Body of pancreas (tissue), 4 donors: Measurements from ENCODE around the gene SFN. TPM values are rescaled to one million over a fixed set of nuclear protein-coding genes. Genes with fewer than 3 reads are reported as not detected.

Experiments
- ATAC-seq: fragments of 150-250 bp; one replicate; pipeline ENCODE4 v1.9.1; 2016
- DNase-seq, 4 donors: peaks; one replicate each; pipeline ENCODE4 v3.0.0-alpha.2; 2019
- H3K27ac ChIP-seq, 4 donors: fragments of 200-600 bp; sonication (generic); 1 replicate in 3 of 4; 2 replicates in 1 of 4; pipeline versions ENCODE4 v1.5.1 to v1.6.1; 2016 to 2019; ENCODE audit warnings: mild to moderate bottlenecking in 1 of 4, mixed read lengths in 1 of 4, moderate library complexity in 1 of 4
- H3K27me3 ChIP-seq, 2 donors: fragments of 200-600 bp; sonication (generic); one replicate each; pipeline ENCODE4 v1.6.0; 2016; ENCODE audit warnings: mild to moderate bottlenecking in 1 of 2
- H3K36me3 ChIP-seq, 2 donors: fragments of 200-600 bp; sonication (generic); replicated peaks in 1 of 2; 2 replicates each; pipeline ENCODE4 v1.5.1; 2016; ENCODE audit warnings: low read depth in 2 of 2; ENCODE audit not compliant: insufficient read depth in 1 of 2
- H3K4me1 ChIP-seq: fragments of 200-600 bp; sonication (generic); one replicate; pipeline ENCODE4 v1.6.0; 2016
- H3K4me3 ChIP-seq, 2 donors: fragments of 200-600 bp; sonication (generic); 1 replicate in 1 of 2; 2 replicates in 1 of 2; pipeline ENCODE4 v1.5.1; 2016 to 2019
- H3K9me3 ChIP-seq, 3 donors: fragments of 200-600 bp; sonication (generic); 1 replicate in 2 of 3; 2 replicates in 1 of 3; pipeline ENCODE4 v1.5.1; 2016
- POLR2A ChIP-seq, 3 donors: fragments of 450-650 bp; IDR thresholded peaks; one replicate each; pipeline ENCODE4 v1.6.1; 2016; ENCODE audit warnings: antibody characterized with exemption in 3 of 3, mild to moderate bottlenecking in 2 of 3
- WGBS, 2 donors: methylation state at CpG; one replicate each; pipeline ENCODE4 v1.1.5; 2017; 5-methylcytosine and 5-hydroxymethylcytosine counted together
- intact Hi-C: fragments of 100-400 bp; cut with DNase I; formaldehyde crosslinking; loops from one replicate; pipeline ENCODE4 v1.15.1; 2023
- small RNA-seq: library from RNA; depleted of rRNA; stranded (forward); fragments of <200 nt; gene quantifications from one replicate; pipeline ENCODE3, GENCODE V24; 2016
- total RNA-seq, 2 donors: library from RNA; depleted of rRNA; stranded (reverse); fragments of >200 nt; gene quantifications; one replicate each; pipeline ENCODE4 v1.1.0, GENCODE V29; 2016
- TF ChIP-seq, protein P1 (sequence below), 7 experiments: fragments of 450-650 bp in 4 of 7; fragments of 200-600 bp in 3 of 7; sonication (generic) in 3 of 7; IDR thresholded peaks; one replicate each; pipeline ENCODE4 v1.5.1; 2016 to 2019; ENCODE audit warnings: antibody characterized with exemption in 7 of 7

The SFN gene
- total RNA-seq, 2 donors from 2014 or later: 0.66 to 1.6 TPM

DNA sequence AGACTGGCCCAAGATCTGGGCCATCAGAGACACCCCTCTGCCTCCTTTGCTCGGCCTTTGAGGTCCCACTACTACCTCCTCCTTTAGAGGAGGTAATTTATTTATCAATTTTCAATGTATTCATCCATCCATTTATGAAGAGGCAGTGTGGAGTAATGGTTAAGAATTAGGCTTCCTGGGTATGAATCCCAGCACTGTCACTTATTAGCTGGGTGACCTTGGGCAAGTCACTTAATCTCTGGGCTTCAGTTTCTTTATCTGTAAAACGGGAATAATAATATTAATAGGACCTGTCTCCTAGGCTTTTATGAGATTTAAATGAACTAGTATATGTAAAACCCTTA lies 49.2 kb downstream of the SFN start:
- H3K4me1 ChIP-seq: peaks cover 74% of the 10 kb centered on the region
- WGBS, 2 donors: 14 to 19% methylated on average over 2 of the region's 2 CpGs
- H3K27me3 ChIP-seq: no peaks in the 10 kb centered on the region
- intact Hi-C loops: no loop called here
- H3K4me3 ChIP-seq: peak overlapping the region; percentile 19 to 39
- TF ChIP-seq, protein P1, sequence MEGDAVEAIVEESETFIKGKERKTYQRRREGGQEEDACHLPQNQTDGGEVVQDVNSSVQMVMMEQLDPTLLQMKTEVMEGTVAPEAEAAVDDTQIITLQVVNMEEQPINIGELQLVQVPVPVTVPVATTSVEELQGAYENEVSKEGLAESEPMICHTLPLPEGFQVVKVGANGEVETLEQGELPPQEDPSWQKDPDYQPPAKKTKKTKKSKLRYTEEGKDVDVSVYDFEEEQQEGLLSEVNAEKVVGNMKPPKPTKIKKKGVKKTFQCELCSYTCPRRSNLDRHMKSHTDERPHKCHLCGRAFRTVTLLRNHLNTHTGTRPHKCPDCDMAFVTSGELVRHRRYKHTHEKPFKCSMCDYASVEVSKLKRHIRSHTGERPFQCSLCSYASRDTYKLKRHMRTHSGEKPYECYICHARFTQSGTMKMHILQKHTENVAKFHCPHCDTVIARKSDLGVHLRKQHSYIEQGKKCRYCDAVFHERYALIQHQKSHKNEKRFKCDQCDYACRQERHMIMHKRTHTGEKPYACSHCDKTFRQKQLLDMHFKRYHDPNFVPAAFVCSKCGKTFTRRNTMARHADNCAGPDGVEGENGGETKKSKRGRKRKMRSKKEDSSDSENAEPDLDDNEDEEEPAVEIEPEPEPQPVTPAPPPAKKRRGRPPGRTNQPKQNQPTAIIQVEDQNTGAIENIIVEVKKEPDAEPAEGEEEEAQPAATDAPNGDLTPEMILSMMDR (IDR thresholded peaks at IDR 0.05): no peak
- no peak for TF ChIP-seq POLR2A (IDR thresholded peaks at IDR 0.05)
- DNase-seq: no peak
- no peaks in the 10 kb centered on the region for H3K9me3 ChIP-seq
- H3K27ac ChIP-seq: peak overlapping the region; percentile 95 to 100 (median 98)
- ATAC-seq: no peak
- no peaks in the 10 kb centered on the region for H3K36me3 ChIP-seq

DNA sequence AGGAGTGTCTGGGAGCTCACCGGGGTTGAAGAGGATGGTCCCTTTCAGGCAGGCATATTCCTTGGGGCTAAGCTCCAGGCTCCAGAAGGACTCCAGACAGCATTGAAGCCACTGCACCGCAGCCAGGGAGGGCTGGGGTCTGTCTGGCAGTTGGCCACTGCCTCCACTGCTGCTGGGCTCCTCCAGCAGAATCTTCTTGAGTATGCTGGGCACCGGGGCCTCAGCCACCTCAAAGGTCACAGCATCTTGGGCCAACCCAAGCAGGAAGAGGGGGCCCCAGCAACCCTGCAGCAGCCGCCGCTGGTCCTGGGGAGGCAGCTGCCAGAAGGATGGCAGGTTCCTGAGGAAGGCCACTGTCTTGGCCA lies 50.4 kb downstream of the SFN start:
- intact Hi-C loops: no loop called here
- peak overlapping the region; percentile 19 to 39 for H3K4me3 ChIP-seq
- ATAC-seq: peak; percentile 5
- H3K27me3 ChIP-seq: no peaks in the 10 kb centered on the region
- WGBS, 2 donors: 13% methylated on average over 4 of the region's 5 CpGs; no CpG with 5 or more reads in 1 of the 2 donors
- peaks cover 64% of the 10 kb centered on the region for H3K4me1 ChIP-seq
- H3K36me3 ChIP-seq: no peaks in the 10 kb centered on the region
- no peak for DNase-seq
- peak overlapping the region; percentile 95 to 100 (median 98) for H3K27ac ChIP-seq
- H3K9me3 ChIP-seq: no peaks in the 10 kb centered on the region
- TF ChIP-seq POLR2A (IDR thresholded peaks at IDR 0.05): no peak
- TF ChIP-seq, protein P1 (IDR thresholded peaks at IDR 0.05): no peak

Small RNA genes lying within 50 kb of the gene (small RNA-seq; reads per million reads assigned to genes)
- gene RN7SL165P: not detected

Other genes starting within 250 kb of the SFN start
- gene ARID1A, start 167.1 kb upstream of the SFN start, total RNA-seq: 10 to 100 TPM; 23.7 to 25.9 TPM
- gene PIGV, start 75.2 kb upstream of the SFN start, total RNA-seq: 10 to 100 TPM; 10.9 to 14.2 TPM
- gene ZDHHC18, start 36.5 kb upstream of the SFN start, total RNA-seq: 1 to 10 TPM; 4.6 to 5.7 TPM
- 10 to 100 TPM in 1 of 2 donors, 1 to 10 TPM in 1; 8.8 to 21.4 TPM for gene GPN2, start 27.1 kb downstream of the SFN start, total RNA-seq
- 10 to 100 TPM in 1 of 2 donors, 1 to 10 TPM in 1; 4.9 to 19.4 TPM for gene GPATCH3, start 37.3 kb downstream of the SFN start, total RNA-seq
- gene NR0B2, start 50.8 kb downstream of the SFN start, total RNA-seq: 10 to 100 TPM; 19.8 to 34.8 TPM
- 10 to 100 TPM; 31.3 to 33.2 TPM for gene NUDC, start 58.6 kb downstream of the SFN start, total RNA-seq
- gene KDF1, start 97.3 kb downstream of the SFN start, total RNA-seq: 10 to 100 TPM; 13.8 to 18.7 TPM
- gene TRNP1, start 130.5 kb downstream of the SFN start, total RNA-seq: 10 to 100 TPM; 17.1 to 32.6 TPM
- 1 to 10 TPM; 2.6 to 3.9 TPM for gene TENT5B, start 149.7 kb downstream of the SFN start, total RNA-seq